ENCODE results near the gene TPSG1. TPM values are rescaled to one million over a fixed set of nuclear protein-coding genes. Genes with fewer than 3 reads are reported as not detected.
"Not testable (repeated sequence)": the region's sequence is repeated elsewhere in the genome, so short reads cannot be mapped to it uniquely, and the experiment has no call there.

The TPSG1 gene
- total RNA-seq, 1 experiment from 2014 or later = not detected

GRCh38 chr16:1199347-1200013 is 25.6 kb downstream of the TPSG1 start:
- Histone ChIP-seq H3K18ac (ENCODE audit: insufficient read length, low read depth, low read length) (no peak overlapping the region), H3K4ac (ENCODE audit: low read depth, low read length) (no peak overlapping the region), H2BK120ac (ENCODE audit: low read depth, low read length, poor library complexity, severe bottlenecking) (no peak overlapping the region), H3K4me2 (ENCODE audit: insufficient read depth, insufficient read length, low read length) (no peak overlapping the region), H2AFZ (ENCODE audit: low read length) (no peak overlapping the region), H3T11ph (ENCODE audit: low read length) (no peak overlapping the region), H3K9me3 (ENCODE audit: control insufficient read depth, low read depth, low read length) (no peaks in the 10 kb centered on the region), H4K5ac (ENCODE audit: insufficient read length, low read depth, low read length) (no peak overlapping the region), H3K4me1 (ENCODE audit: insufficient read depth, low read length) (no peaks in the 10 kb centered on the region), H3K23me2 (ENCODE audit: insufficient read length, low read depth, low read length, poor library complexity, severe bottlenecking) (peaks cover 2% of the 10 kb centered on the region), H2BK15ac (ENCODE audit: low read depth, low read length) (no peak overlapping the region), H2BK5ac (ENCODE audit: insufficient read length, low read length) (no peak overlapping the region), H2AK5ac (ENCODE audit: insufficient read length, low read length) (no peak overlapping the region), H3K27me3 (ENCODE audit: insufficient read depth, low read length) (no peaks in the 10 kb centered on the region), H3K14ac (ENCODE audit: insufficient read depth, low read length) (no peak overlapping the region), H2BK12ac (ENCODE audit: insufficient read length, low read depth, low read length) (no peak overlapping the region), H3K79me1 (ENCODE audit: insufficient read depth, low read depth, low read length, poor library complexity, severe bottlenecking) (no peaks in the 10 kb centered on the region), H3K56ac (ENCODE audit: insufficient read length, low read depth, low read length) (no peak overlapping the region), H2BK20ac (ENCODE audit: low read depth, low read length, poor library complexity, severe bottlenecking) (no peak overlapping the region), H4K91ac (ENCODE audit: insufficient read length, low read depth, low read length) (no peak overlapping the region), H4K20me1 (ENCODE audit: control insufficient read depth, insufficient read depth, insufficient read length) (peaks cover 2% of the 10 kb centered on the region), H3K79me2 (ENCODE audit: insufficient read depth, low read length) (no peaks in the 10 kb centered on the region), H3K9ac (ENCODE audit: extremely low read depth, insufficient read length, low read length) (no peak overlapping the region), H4K8ac (replicated peaks; ENCODE audit: insufficient read length, low read depth, low read length) (no peak overlapping the region), H3K27ac (ENCODE audit: insufficient read length, low read depth, low read length) (no peak overlapping the region), H3K23ac (ENCODE audit: insufficient read length, low read depth, low read length) (no peak overlapping the region)
- Mint-ChIP-seq H3K4me3 (no peak overlapping the region), H3K27ac (peak overlapping the region in 2 of 3 experiments; percentile 73 to 74; a peak in 4 of 7 replicates), H3K9me3 (no peaks in the 10 kb centered on the region), H3K4me1 (peaks cover 0 to 6% of the 10 kb centered on the region in 2 experiments; a peak in 1 of 4 replicates), H3K27me3 (ENCODE audit: low read depth) (no peaks in the 10 kb centered on the region), H3K36me3 (ENCODE audit: insufficient read depth in 1 of 3, low read depth in 3 of 3) (peaks cover 0 to 16% (median 15%) of the 10 kb centered on the region in 3 experiments; a peak in 6 of 7 replicates)
- TF ChIP-seq CTCF (conservative IDR thresholded peaks at IDR 0.05) = no peak
- WGBS (ENCODE audit: extremely low coverage, insufficient read length, low lambda C conversion rate) = no CpG with 5 or more reads among the region's 19 CpGs
- DNase-seq = no peak

- H3K56ac ChIP-seq (ENCODE audit: insufficient read length, low read depth, low read length); H3K14ac ChIP-seq (ENCODE audit: insufficient read depth, low read length); DNase-seq; H2AFZ ChIP-seq (ENCODE audit: low read length); H3K79me2 ChIP-seq (ENCODE audit: insufficient read depth, low read length); H3K18ac ChIP-seq (ENCODE audit: insufficient read length, low read depth, low read length); H4K20me1 ChIP-seq (ENCODE audit: control insufficient read depth, insufficient read depth, insufficient read length); H2BK20ac ChIP-seq (ENCODE audit: low read depth, low read length, poor library complexity, severe bottlenecking); H3K79me1 ChIP-seq (ENCODE audit: insufficient read depth, low read depth, low read length, poor library complexity, severe bottlenecking); H3K27ac Mint-ChIP-seq; H4K5ac ChIP-seq (ENCODE audit: insufficient read length, low read depth, low read length); H3K4me1 ChIP-seq (ENCODE audit: insufficient read depth, low read length); H2BK5ac ChIP-seq (ENCODE audit: insufficient read length, low read length); H3K4me2 ChIP-seq (ENCODE audit: insufficient read depth, insufficient read length, low read length); H3K9ac ChIP-seq (ENCODE audit: extremely low read depth, insufficient read length, low read length); H2BK12ac ChIP-seq (ENCODE audit: insufficient read length, low read depth, low read length); H3K27ac ChIP-seq (ENCODE audit: insufficient read length, low read depth, low read length); H3K9me3 Mint-ChIP-seq; H4K91ac ChIP-seq (ENCODE audit: insufficient read length, low read depth, low read length); H2BK15ac ChIP-seq (ENCODE audit: low read depth, low read length); H3K4me1 Mint-ChIP-seq; H3T11ph ChIP-seq (ENCODE audit: low read length); H3K27me3 ChIP-seq (ENCODE audit: insufficient read depth, low read length); H2BK120ac ChIP-seq (ENCODE audit: low read depth, low read length, poor library complexity, severe bottlenecking); H3K9me3 ChIP-seq (ENCODE audit: control insufficient read depth, low read depth, low read length); H3K4ac ChIP-seq (ENCODE audit: low read depth, low read length); H3K27me3 Mint-ChIP-seq (ENCODE audit: low read depth); H3K23ac ChIP-seq (ENCODE audit: insufficient read length, low read depth, low read length); H2AK5ac ChIP-seq (ENCODE audit: insufficient read length, low read length); H3K4me3 Mint-ChIP-seq; H4K8ac ChIP-seq (replicated peaks; ENCODE audit: insufficient read length, low read depth, low read length); H3K23me2 ChIP-seq (ENCODE audit: insufficient read length, low read depth, low read length, poor library complexity, severe bottlenecking): not testable (repeated sequence)
- no CpG with 5 or more reads among the region's 44 CpGs for WGBS (ENCODE audit: extremely low coverage, insufficient read length, low lambda C conversion rate)
- peaks cover 0 to 16% (median 15%) of the 10 kb centered on the region in 3 experiments; a peak in 6 of 7 replicates for H3K36me3 Mint-ChIP-seq (ENCODE audit: insufficient read depth in 1 of 3, low read depth in 3 of 3)
Measured at GRCh38 chr16:1198671-1199346, 26.3 kb downstream of the TPSG1 start.

All from H9 (cell line).